VCaP (cell line): Measurements from ENCODE around the gene NOD2.

Source experiments
- H3K27ac ChIP-seq: fragments of 450-650 bp; 2 replicates; pipeline ENCODE4 v1.5.1; 2017
- CTCF ChIP-seq: fragments of 450-650 bp; conservative IDR thresholded peaks from 2 replicates; pipeline ENCODE4 v1.5.1; 2017; ENCODE audit warnings: mild to moderate bottlenecking, moderate library complexity

Gene NOD2

GRCh38 chr16:50688083-50688482 lies 5.3 kb upstream of the NOD2 start:
- TF ChIP-seq CTCF: no peak
- no peak overlapping the region for H3K27ac ChIP-seq

- TF ChIP-seq CTCF: no peak
- H3K27ac ChIP-seq: no peak overlapping the region
Observed at GRCh38 chr16:50688867-50689266, 4.5 kb upstream of the NOD2 start.

- no peak overlapping the region for H3K27ac ChIP-seq
- no peak for TF ChIP-seq CTCF
Observed at GRCh38 chr16:50690177-50690576, 3.2 kb upstream of the NOD2 start.

- no peak for TF ChIP-seq CTCF
- no peak overlapping the region for H3K27ac ChIP-seq
Observed at GRCh38 chr16:50692644-50692998, 785 bp upstream of the NOD2 start.

GRCh38 chr16:50694206-50694605 lies 800 bp downstream of the NOD2 start:
- H3K27ac ChIP-seq: no peak overlapping the region
- TF ChIP-seq CTCF: no peak

- H3K27ac ChIP-seq: no peak overlapping the region
- no peak for TF ChIP-seq CTCF
Observed at GRCh38 chr16:50695017-50696000, 1.9 kb downstream of the NOD2 start.

- TF ChIP-seq CTCF: no peak
Observed at GRCh38 chr16:50696126-50696525, 2.7 kb downstream of the NOD2 start.

More at GRCh38 chr16:50696126-50696525, 2.7 kb downstream of the NOD2 start:
- H3K27ac ChIP-seq: no peak overlapping the region
